Measurements from ENCODE around the gene SLC51B.

Gene SLC51B

GRCh38 chr15:65028921-65029735, 16.1 kb upstream of the SLC51B start, which contains the start of gene MTFMT:
MTFMT (minus strand) TSS chr15:65029639; CDS start chr15:65029613, 26 bp downstream.
- H3K36me3 ChIP-seq (ENCODE audit: insufficient read depth, low read length), result peaks cover 14% of the 10 kb centered on the region
- peaks cover 10% of the 10 kb centered on the region for H3K4me1 ChIP-seq (ENCODE audit: insufficient read depth, low read length)
- H3K27me3 ChIP-seq (ENCODE audit: control insufficient read depth in 1 of 2, insufficient read depth in 2 of 2, low read length in 2 of 2), result no peaks in the 10 kb centered on the region
- peak within 1 kb of the TSS; percentile 59 for H3K9ac ChIP-seq (ENCODE audit: low read length)
- H3K27ac ChIP-seq (ENCODE audit: low read depth, low read length), result peak within 1 kb of the TSS; percentile 82
- H3K9me3 ChIP-seq (ENCODE audit: low read length), result no peaks in the 10 kb centered on the region
- peak within 1 kb of the TSS; percentile 78 to 98 for H3K4me3 ChIP-seq (ENCODE audit: low read depth in 1 of 2, low read length in 2 of 2)

- H3K27ac ChIP-seq (ENCODE audit: low read depth, low read length), result peak overlapping the region; percentile 82
- no peaks in the 10 kb centered on the region for H3K9me3 ChIP-seq (ENCODE audit: low read length)
- H3K36me3 ChIP-seq (ENCODE audit: insufficient read depth, low read length), result peaks cover 13% of the 10 kb centered on the region
- peak overlapping the region; percentile 78 to 98 for H3K4me3 ChIP-seq (ENCODE audit: low read depth in 1 of 2, low read length in 2 of 2)
- no peaks in the 10 kb centered on the region for H3K27me3 ChIP-seq (ENCODE audit: control insufficient read depth in 1 of 2, insufficient read depth in 2 of 2, low read length in 2 of 2)
- peaks cover 10% of the 10 kb centered on the region for H3K4me1 ChIP-seq (ENCODE audit: insufficient read depth, low read length)
- H3K9ac ChIP-seq (ENCODE audit: low read length), result no peak overlapping the region
These were observed 15.4 kb upstream of the SLC51B start for GRCh38 chr15:65029736-65030208.

- Histone ChIP-seq H3K27me3 (ENCODE audit: control insufficient read depth in 1 of 2, insufficient read depth in 2 of 2, low read length in 2 of 2) (no peaks in the 10 kb centered on the region), H3K36me3 (ENCODE audit: insufficient read depth, low read length) (no peaks in the 10 kb centered on the region), H3K4me1 (ENCODE audit: insufficient read depth, low read length) (peaks cover 10% of the 10 kb centered on the region), H3K9ac (ENCODE audit: low read length) (no peak overlapping the region), H3K4me3 (ENCODE audit: low read depth in 1 of 2, low read length in 2 of 2) (no peak overlapping the region), H3K27ac (ENCODE audit: low read depth, low read length) (no peak overlapping the region), H3K9me3 (ENCODE audit: low read length) (no peaks in the 10 kb centered on the region)
These were observed 12.2 kb upstream of the SLC51B start for GRCh38 chr15:65032801-65033537.

GRCh38 chr15:65033659-65034269, 11.4 kb upstream of the SLC51B start:
- no peaks in the 10 kb centered on the region for H3K36me3 ChIP-seq (ENCODE audit: insufficient read depth, low read length)
- H3K27me3 ChIP-seq (ENCODE audit: control insufficient read depth in 1 of 2, insufficient read depth in 2 of 2, low read length in 2 of 2), result no peaks in the 10 kb centered on the region
- H3K9me3 ChIP-seq (ENCODE audit: low read length), result no peaks in the 10 kb centered on the region
- H3K27ac ChIP-seq (ENCODE audit: low read depth, low read length), result no peak overlapping the region
- H3K4me3 ChIP-seq (ENCODE audit: low read depth in 1 of 2, low read length in 2 of 2), result no peak overlapping the region
- H3K4me1 ChIP-seq (ENCODE audit: insufficient read depth, low read length), result peaks cover 10% of the 10 kb centered on the region
- H3K9ac ChIP-seq (ENCODE audit: low read length), result no peak overlapping the region

GRCh38 chr15:65034719-65035118, 10.5 kb upstream of the SLC51B start:
- no peak overlapping the region for H3K4me3 ChIP-seq (ENCODE audit: low read depth in 1 of 2, low read length in 2 of 2)
- H3K9ac ChIP-seq (ENCODE audit: low read length), result no peak overlapping the region
- no peaks in the 10 kb centered on the region for H3K27me3 ChIP-seq (ENCODE audit: control insufficient read depth in 1 of 2, insufficient read depth in 2 of 2, low read length in 2 of 2)
- no peaks in the 10 kb centered on the region for H3K9me3 ChIP-seq (ENCODE audit: low read length)
- no peaks in the 10 kb centered on the region for H3K36me3 ChIP-seq (ENCODE audit: insufficient read depth, low read length)
- H3K27ac ChIP-seq (ENCODE audit: low read depth, low read length), result no peak overlapping the region
- H3K4me1 ChIP-seq (ENCODE audit: insufficient read depth, low read length), result peaks cover 10% of the 10 kb centered on the region

GRCh38 chr15:65037309-65037708, 7.9 kb upstream of the SLC51B start:
- Histone ChIP-seq H3K4me3 (ENCODE audit: low read depth in 1 of 2, low read length in 2 of 2) (no peak overlapping the region), H3K4me1 (ENCODE audit: insufficient read depth, low read length) (peaks cover 10% of the 10 kb centered on the region), H3K9me3 (ENCODE audit: low read length) (no peaks in the 10 kb centered on the region), H3K9ac (ENCODE audit: low read length) (no peak overlapping the region), H3K27me3 (ENCODE audit: control insufficient read depth in 1 of 2, insufficient read depth in 2 of 2, low read length in 2 of 2) (no peaks in the 10 kb centered on the region), H3K27ac (ENCODE audit: low read depth, low read length) (no peak overlapping the region), H3K36me3 (ENCODE audit: insufficient read depth, low read length) (no peaks in the 10 kb centered on the region)

GRCh38 chr15:65038428-65038827, 6.8 kb upstream of the SLC51B start:
- Histone ChIP-seq H3K27me3 (ENCODE audit: control insufficient read depth in 1 of 2, insufficient read depth in 2 of 2, low read length in 2 of 2) (no peaks in the 10 kb centered on the region), H3K4me3 (ENCODE audit: low read depth in 1 of 2, low read length in 2 of 2) (no peak overlapping the region), H3K9ac (ENCODE audit: low read length) (no peak overlapping the region), H3K9me3 (ENCODE audit: low read length) (no peaks in the 10 kb centered on the region), H3K27ac (ENCODE audit: low read depth, low read length) (no peak overlapping the region), H3K4me1 (ENCODE audit: insufficient read depth, low read length) (peaks cover 7% of the 10 kb centered on the region), H3K36me3 (ENCODE audit: insufficient read depth, low read length) (no peaks in the 10 kb centered on the region)

GRCh38 chr15:65038836-65039235, 6.4 kb upstream of the SLC51B start:
- no peaks in the 10 kb centered on the region for H3K36me3 ChIP-seq (ENCODE audit: insufficient read depth, low read length)
- no peak overlapping the region for H3K27ac ChIP-seq (ENCODE audit: low read depth, low read length)
- H3K9ac ChIP-seq (ENCODE audit: low read length), result no peak overlapping the region
- H3K4me3 ChIP-seq (ENCODE audit: low read depth in 1 of 2, low read length in 2 of 2), result no peak overlapping the region
- H3K4me1 ChIP-seq (ENCODE audit: insufficient read depth, low read length), result peaks cover 3% of the 10 kb centered on the region
- H3K9me3 ChIP-seq (ENCODE audit: low read length), result no peaks in the 10 kb centered on the region
- no peaks in the 10 kb centered on the region for H3K27me3 ChIP-seq (ENCODE audit: control insufficient read depth in 1 of 2, insufficient read depth in 2 of 2, low read length in 2 of 2)

GRCh38 chr15:65040461-65040860, 4.7 kb upstream of the SLC51B start:
- Histone ChIP-seq H3K27ac (ENCODE audit: low read depth, low read length) (no peak overlapping the region), H3K4me3 (ENCODE audit: low read depth in 1 of 2, low read length in 2 of 2) (no peak overlapping the region), H3K9me3 (ENCODE audit: low read length) (no peaks in the 10 kb centered on the region), H3K27me3 (ENCODE audit: control insufficient read depth in 1 of 2, insufficient read depth in 2 of 2, low read length in 2 of 2) (no peaks in the 10 kb centered on the region), H3K4me1 (ENCODE audit: insufficient read depth, low read length) (no peaks in the 10 kb centered on the region), H3K36me3 (ENCODE audit: insufficient read depth, low read length) (no peaks in the 10 kb centered on the region), H3K9ac (ENCODE audit: low read length) (no peak overlapping the region)

GRCh38 chr15:65041787-65042186, 3.4 kb upstream of the SLC51B start:
- no peaks in the 10 kb centered on the region for H3K9me3 ChIP-seq (ENCODE audit: low read length)
- no peak overlapping the region for H3K4me3 ChIP-seq (ENCODE audit: low read depth in 1 of 2, low read length in 2 of 2)
- no peaks in the 10 kb centered on the region for H3K36me3 ChIP-seq (ENCODE audit: insufficient read depth, low read length)
- H3K27ac ChIP-seq (ENCODE audit: low read depth, low read length), result no peak overlapping the region
- H3K27me3 ChIP-seq (ENCODE audit: control insufficient read depth in 1 of 2, insufficient read depth in 2 of 2, low read length in 2 of 2), result no peaks in the 10 kb centered on the region
- no peak overlapping the region for H3K9ac ChIP-seq (ENCODE audit: low read length)
- no peaks in the 10 kb centered on the region for H3K4me1 ChIP-seq (ENCODE audit: insufficient read depth, low read length)

GRCh38 chr15:65042776-65043327, 2.3 kb upstream of the SLC51B start:
- no peaks in the 10 kb centered on the region for H3K4me1 ChIP-seq (ENCODE audit: insufficient read depth, low read length)

More at GRCh38 chr15:65042776-65043327, 2.3 kb upstream of the SLC51B start:
- no peak overlapping the region for H3K27ac ChIP-seq (ENCODE audit: low read depth, low read length)
- no peak overlapping the region for H3K4me3 ChIP-seq (ENCODE audit: low read depth in 1 of 2, low read length in 2 of 2)
- H3K9me3 ChIP-seq (ENCODE audit: low read length), result no peaks in the 10 kb centered on the region
- H3K9ac ChIP-seq (ENCODE audit: low read length), result no peak overlapping the region
- H3K36me3 ChIP-seq (ENCODE audit: insufficient read depth, low read length), result no peaks in the 10 kb centered on the region
- H3K27me3 ChIP-seq (ENCODE audit: control insufficient read depth in 1 of 2, insufficient read depth in 2 of 2, low read length in 2 of 2), result no peaks in the 10 kb centered on the region
